ENCODE results near the gene EHD4.
A peak's percentile ranks its signal among the peaks of the same experiment; 100 is the strongest.

Gene EHD4

GRCh38 chr15:41923401-41923997 is 48.9 kb downstream of the EHD4 start:
- H3K4me3 ChIP-seq (ENCODE audit: low read depth, low read length): no peak overlapping the region
- in situ Hi-C loops (cut with HindIII; ENCODE audit: low sequenced_read_pairs): no loop called here
- no peak for DNase-seq (ENCODE audit: low read depth, low spot score)
- no peak for TF ChIP-seq CTCF (IDR thresholded peaks at IDR 0.05; ENCODE audit: low read depth, low read length)

DNA sequence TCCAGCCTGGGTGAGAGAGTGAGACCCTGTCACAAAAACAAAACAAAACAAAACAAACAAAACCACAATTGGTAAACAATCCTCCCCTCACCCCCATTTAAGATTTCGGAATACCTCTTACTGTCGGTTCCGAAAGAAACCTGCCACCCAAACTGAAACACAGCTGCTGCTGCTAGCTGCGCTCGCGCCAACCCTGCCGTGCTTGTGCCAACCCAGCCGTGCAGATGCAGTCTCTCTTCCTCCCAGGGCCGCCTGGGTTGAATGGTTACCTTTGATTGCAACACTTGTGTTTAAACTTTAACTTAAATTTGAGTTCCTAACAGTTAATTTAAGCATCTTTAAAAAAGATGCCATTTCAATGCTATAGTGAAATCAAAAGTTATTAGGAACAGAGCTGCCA is 50.0 kb downstream of the EHD4 start:
- DNase-seq (ENCODE audit: low read depth, low spot score): no peak
- TF ChIP-seq CTCF (IDR thresholded peaks at IDR 0.05; ENCODE audit: low read depth, low read length): no peak
- no peak overlapping the region for H3K4me3 ChIP-seq (ENCODE audit: low read depth, low read length)
- in situ Hi-C loops (cut with HindIII; ENCODE audit: low sequenced_read_pairs): no loop called here

DNA sequence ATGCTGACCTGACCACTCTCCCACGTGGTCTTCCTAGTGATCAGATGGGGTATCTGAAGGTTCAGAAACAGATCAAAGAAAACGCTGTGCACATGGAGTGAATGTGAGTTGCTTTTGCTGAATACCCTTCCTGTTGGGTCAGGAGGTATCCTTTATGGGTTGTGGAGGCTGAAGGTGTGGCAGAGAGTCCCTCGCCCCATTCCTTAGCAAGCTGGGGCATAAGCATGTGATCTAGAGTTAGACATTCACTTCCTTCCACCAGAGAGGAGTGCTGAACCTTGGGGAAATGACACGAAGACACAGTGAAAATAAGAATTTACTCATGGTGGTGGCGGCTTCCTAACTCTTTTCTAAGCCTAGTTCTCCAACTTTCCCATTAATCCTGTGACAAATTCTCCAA is 50.7 kb downstream of the EHD4 start:
- TF ChIP-seq CTCF (IDR thresholded peaks at IDR 0.05; ENCODE audit: low read depth, low read length): no peak
- in situ Hi-C loops (cut with HindIII; ENCODE audit: low sequenced_read_pairs): no loop called here
- no peak for DNase-seq (ENCODE audit: low read depth, low spot score)
- no peak overlapping the region for H3K4me3 ChIP-seq (ENCODE audit: low read depth, low read length)

DNA sequence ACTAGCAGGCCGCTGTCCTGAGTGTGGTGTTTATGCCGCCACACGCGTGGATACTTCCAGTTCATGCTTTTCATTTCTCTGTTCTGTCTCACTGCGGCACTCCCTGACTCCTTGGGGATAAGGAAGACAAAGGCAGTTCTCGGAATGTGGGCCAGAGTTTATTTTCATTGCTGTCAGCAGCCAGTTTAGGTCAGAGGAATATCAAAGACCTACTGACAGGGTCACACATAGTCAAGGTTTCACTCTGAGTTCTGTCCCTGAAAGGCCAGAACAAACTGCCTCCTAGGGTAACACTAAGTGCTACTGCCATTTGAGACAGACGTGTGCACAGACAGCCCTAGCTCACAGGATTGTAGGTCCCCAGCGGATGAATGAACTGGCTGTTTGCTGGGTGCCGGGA is 51.2 kb downstream of the EHD4 start:
- no peak for DNase-seq (ENCODE audit: low read depth, low spot score)
- TF ChIP-seq CTCF (IDR thresholded peaks at IDR 0.05; ENCODE audit: low read depth, low read length): no peak
- in situ Hi-C loops (cut with HindIII; ENCODE audit: low sequenced_read_pairs): no loop called here
- no peak overlapping the region for H3K4me3 ChIP-seq (ENCODE audit: low read depth, low read length)

GRCh38 chr15:41919954-41920538 is 52.3 kb downstream of the EHD4 start:
- in situ Hi-C loops (cut with HindIII; ENCODE audit: low sequenced_read_pairs): no loop called here
- H3K4me3 ChIP-seq (ENCODE audit: low read depth, low read length): no peak overlapping the region
- DNase-seq (ENCODE audit: low read depth, low spot score): peak; percentile 94
- TF ChIP-seq CTCF (IDR thresholded peaks at IDR 0.05; ENCODE audit: low read depth, low read length): no peak

DNA sequence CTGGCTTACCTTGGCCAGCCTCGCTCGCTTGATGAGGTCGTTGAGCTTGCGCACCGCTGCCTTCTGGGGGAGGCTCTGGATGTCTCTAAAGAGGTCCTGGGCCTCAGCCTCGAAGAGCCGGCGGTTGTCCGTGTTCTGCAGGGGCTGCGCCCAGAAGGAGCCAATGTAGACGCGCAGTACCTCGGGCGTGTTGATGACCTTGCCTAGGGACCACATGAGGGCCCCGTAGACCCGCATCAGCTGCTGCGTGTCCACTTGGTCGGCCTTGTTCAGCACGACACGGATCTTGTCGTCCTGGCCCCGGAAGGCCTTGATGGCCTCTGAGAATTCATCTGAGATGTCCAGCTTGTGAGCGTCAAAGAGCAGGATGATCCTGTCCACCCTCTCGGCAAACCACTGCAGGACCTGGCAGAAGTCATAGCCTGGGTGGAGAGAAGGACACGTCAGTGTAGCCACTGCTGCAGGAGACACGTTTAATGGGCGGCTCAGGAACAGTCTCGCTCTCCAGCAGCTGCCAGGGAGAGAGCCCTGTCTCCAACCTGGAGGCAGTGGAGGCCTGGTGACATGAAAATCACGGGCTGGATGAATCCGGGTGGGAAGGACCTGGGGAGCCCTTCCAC is 53.0 kb downstream of the EHD4 start:
- TF ChIP-seq CTCF (IDR thresholded peaks at IDR 0.05; ENCODE audit: low read depth, low read length): no peak
- in situ Hi-C loops (cut with HindIII; ENCODE audit: low sequenced_read_pairs): no loop called here
- DNase-seq (ENCODE audit: low read depth, low spot score): no peak
- no peak overlapping the region for H3K4me3 ChIP-seq (ENCODE audit: low read depth, low read length)
